ENCODE data around the gene LRRC3B.

The LRRC3B gene

GRCh38 chr3:26721047-26721446 lies 98.5 kb downstream of the LRRC3B start:
- DNase-seq (ENCODE audit: low spot score): no peak
- no peak for TF ChIP-seq CTCF (IDR thresholded peaks at IDR 0.05; ENCODE audit: extremely low read depth, missing control alignments)

- DNase-seq (ENCODE audit: low spot score): no peak
- no peak for TF ChIP-seq CTCF (IDR thresholded peaks at IDR 0.05; ENCODE audit: extremely low read depth, missing control alignments)
These were observed 109.3 kb downstream of the LRRC3B start for GRCh38 chr3:26731843-26732242.

- no peak for DNase-seq (ENCODE audit: low spot score)
- TF ChIP-seq CTCF (IDR thresholded peaks at IDR 0.05; ENCODE audit: extremely low read depth, missing control alignments): no peak
These were observed 127.7 kb downstream of the LRRC3B start for GRCh38 chr3:26750263-26750662.

- TF ChIP-seq CTCF (IDR thresholded peaks at IDR 0.05; ENCODE audit: extremely low read depth, missing control alignments): no peak
- DNase-seq (ENCODE audit: low spot score): no peak
These were observed 129.9 kb downstream of the LRRC3B start for GRCh38 chr3:26752466-26752865.

- DNase-seq (ENCODE audit: low spot score): no peak
- no peak for TF ChIP-seq CTCF (IDR thresholded peaks at IDR 0.05; ENCODE audit: extremely low read depth, missing control alignments)
These were observed 130.5 kb downstream of the LRRC3B start for GRCh38 chr3:26753095-26753494.

GRCh38 chr3:26757978-26758377 lies 135.4 kb downstream of the LRRC3B start:
- no peak for TF ChIP-seq CTCF (IDR thresholded peaks at IDR 0.05; ENCODE audit: extremely low read depth, missing control alignments)

More at GRCh38 chr3:26757978-26758377, 135.4 kb downstream of the LRRC3B start:
- DNase-seq (ENCODE audit: low spot score): no peak

All from GM20000 (cell line).